SK-MEL-5 (cell line): ENCODE results near the gene TGFBR1. TPM values are rescaled to one million over a fixed set of nuclear protein-coding genes. Genes with fewer than 3 reads are reported as not detected.

ENCODE experiments used
- DNase-seq: peaks from one replicate; pipeline ENCODE4 v3.0.0-alpha.2; 2016; ENCODE audit warnings: low read depth, low spot score
- in situ Hi-C: cut with HindIII; loops from 2 replicates; pipeline ENCODE4 v1.10.0; 2016; ENCODE audit warnings: low sequenced_read_pairs, high pct_unique_total_duplicates, low pct_unique_long_range_greater_than_20kb
- total RNA-seq: library from RNA; depleted of rRNA; stranded (reverse); fragments of >200 nt; shearing (Covaris generic); gene quantifications from 2 replicates; pipeline ENCODE4 v1.2.3, GENCODE V29; 2014

TGFBR1 gene
- total RNA-seq, 1 experiment from 2014 or later = 122 TPM

DNA sequence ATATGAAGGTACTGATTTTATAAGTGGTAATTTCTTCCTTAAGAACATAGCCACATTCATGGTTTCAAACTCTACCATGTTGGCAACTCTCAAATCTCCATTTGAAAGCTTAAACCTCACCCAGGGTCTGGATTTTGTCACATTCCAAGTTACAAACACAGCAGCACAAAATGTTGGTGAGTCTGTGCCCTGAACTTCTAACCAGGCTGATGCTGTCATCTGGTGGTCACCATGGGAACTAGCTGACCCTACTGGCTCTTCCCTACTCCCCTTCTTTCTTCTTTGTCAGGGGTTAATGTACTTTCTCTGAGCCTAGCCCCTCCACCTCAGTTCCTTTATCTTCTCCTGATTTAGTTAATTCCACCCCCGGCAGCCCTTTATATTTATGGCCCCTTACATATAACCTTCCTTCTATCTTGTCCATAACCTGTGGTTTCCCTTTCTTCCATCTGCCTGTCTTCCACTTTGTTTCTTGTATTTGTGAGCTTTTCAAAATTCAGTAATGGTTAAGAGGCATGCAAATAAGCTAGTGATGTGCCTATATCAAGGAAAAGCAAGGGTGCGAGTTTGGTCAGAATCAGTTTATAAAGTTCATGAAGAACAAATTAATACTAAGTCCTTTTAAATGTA lies 35.9 kb downstream of the TGFBR1 start:
- peak; percentile 75 for DNase-seq
- in situ Hi-C loops = loop anchor here (25.0 kb wide), 1 partner anchor 128 kb away; no protein-coding TSS in a partner anchor

GRCh38 chr9:99141849-99142248 lies 36.9 kb downstream of the TGFBR1 start:
- DNase-seq = no peak
- in situ Hi-C loops = loop anchor here (25.0 kb wide), 1 partner anchor 130 kb away; no protein-coding TSS in a partner anchor

DNA sequence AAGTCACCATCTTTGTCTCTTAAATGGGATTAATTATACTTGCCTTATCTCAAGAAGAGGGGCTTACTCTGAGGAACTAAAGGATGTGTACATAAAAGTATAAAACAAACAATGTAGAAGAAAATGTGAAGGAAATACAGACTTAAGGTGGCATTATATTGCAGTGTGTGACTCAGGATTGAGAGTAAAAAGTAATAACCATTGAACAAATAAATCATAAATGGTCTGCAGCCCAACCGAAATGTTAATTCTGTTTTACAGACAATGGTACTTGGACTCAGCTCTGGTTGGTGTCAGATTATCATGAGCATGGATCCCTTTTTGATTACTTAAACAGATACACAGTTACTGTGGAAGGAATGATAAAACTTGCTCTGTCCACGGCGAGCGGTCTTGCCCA lies 37.4 kb downstream of the TGFBR1 start:
- no peak for DNase-seq
- in situ Hi-C loops = loop anchor here (25.0 kb wide), 1 partner anchor 130 kb away; no protein-coding TSS in a partner anchor

DNA sequence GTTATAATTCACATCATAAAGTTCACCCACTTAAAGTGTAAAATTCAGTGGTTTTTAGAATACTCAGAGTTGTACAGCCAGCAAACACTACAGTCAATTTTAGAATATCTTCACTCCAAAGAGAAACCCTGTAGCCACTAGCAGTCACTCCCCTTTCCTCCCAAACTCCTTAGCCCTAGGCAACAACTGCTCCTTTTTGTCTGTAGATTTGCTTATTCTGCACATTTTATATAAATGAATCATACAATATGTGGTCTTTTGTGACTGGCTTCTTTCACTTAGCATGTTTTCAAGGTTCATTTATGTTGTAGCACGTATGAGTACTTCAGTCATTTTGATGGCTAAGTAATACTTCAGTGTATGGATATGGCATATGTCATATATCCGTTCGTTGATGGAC lies 38.7 kb downstream of the TGFBR1 start:
- peak; percentile 24 for DNase-seq
- in situ Hi-C loops = loop anchor here (25.0 kb wide), 1 partner anchor 131 kb away; no protein-coding TSS in a partner anchor

- no peak for DNase-seq
- in situ Hi-C loops = loop anchor here (25.0 kb wide), 1 partner anchor 133 kb away; no protein-coding TSS in a partner anchor
Observed at GRCh38 chr9:99144966-99145365, 40.1 kb downstream of the TGFBR1 start.

- in situ Hi-C loops = loop anchor here (25.0 kb wide), 1 partner anchor 134 kb away; no protein-coding TSS in a partner anchor
- no peak for DNase-seq
Observed at GRCh38 chr9:99146574-99146973, 41.7 kb downstream of the TGFBR1 start.

DNA sequence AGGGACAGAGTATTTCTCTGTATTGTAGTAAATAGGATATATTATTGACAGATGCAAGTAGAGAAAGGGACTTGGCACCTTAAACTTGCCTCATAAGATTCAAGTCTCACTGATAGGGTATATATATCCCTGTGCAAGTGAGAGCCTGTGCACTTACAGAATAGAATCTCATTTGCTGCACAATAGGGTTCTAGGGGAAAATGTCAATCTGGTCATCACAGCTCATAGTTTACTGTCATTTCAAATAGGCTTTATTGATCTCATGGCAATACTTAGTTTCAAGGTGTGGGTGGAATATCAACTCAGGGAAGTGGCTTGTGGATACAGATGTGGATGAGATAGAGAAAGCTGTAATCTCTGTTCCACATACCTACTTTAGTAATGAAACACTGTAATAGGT lies 42.3 kb downstream of the TGFBR1 start:
- DNase-seq = no peak
- in situ Hi-C loops = loop anchor here (25.0 kb wide), 1 partner anchor 135 kb away; no protein-coding TSS in a partner anchor

- in situ Hi-C loops = no loop called here
- no peak for DNase-seq
Observed at GRCh38 chr9:99150451-99151171, 45.7 kb downstream of the TGFBR1 start.

DNA sequence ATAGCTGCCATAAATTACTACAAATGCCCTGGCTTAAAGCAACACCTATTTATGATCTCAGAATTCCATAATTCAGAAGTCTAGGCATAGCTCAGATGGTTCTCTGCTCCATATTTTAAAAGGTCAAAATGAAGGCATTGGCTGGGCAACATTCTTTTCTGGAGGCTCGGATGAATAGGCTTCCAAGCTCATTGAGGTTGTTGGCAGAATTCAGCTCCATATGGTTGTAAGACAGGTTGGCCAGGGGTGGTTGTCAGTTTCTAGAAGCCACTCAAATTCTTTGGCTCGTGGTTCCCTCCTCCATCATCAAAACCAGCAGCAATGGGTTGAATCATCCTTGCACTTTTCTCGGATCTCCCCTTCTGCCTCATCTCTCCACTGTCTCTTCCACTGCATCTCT lies 49.4 kb downstream of the TGFBR1 start:
- in situ Hi-C loops = no loop called here
- no peak for DNase-seq

- DNase-seq = no peak
- in situ Hi-C loops = no loop called here
Observed at GRCh38 chr9:99155736-99156135, 50.8 kb downstream of the TGFBR1 start.

DNA sequence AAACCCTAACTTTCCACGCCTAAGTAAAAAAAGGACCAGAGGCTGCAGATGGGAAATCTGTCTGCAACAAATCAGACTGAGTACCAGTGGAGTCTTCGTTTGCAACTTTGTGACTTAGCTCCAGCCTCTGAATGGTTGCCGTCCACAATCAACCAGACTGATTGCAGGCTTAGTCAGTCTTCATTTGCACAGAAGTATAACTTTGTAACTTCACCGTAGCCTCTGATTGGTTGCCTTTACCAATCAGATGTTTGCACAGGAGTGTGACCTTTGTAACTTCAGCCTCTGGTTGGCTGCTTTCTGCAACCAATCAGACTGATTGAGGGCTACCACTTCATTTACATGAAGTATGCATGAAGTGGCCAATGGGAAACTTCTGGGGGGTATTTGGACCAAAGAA lies 53.7 kb downstream of the TGFBR1 start:
- DNase-seq = no peak
- in situ Hi-C loops = no loop called here

GRCh38 chr9:99160173-99160572 lies 55.3 kb downstream of the TGFBR1 start:
- no peak for DNase-seq
- in situ Hi-C loops = no loop called here

GRCh38 chr9:99162759-99163364 lies 57.9 kb downstream of the TGFBR1 start:
- peak; percentile 63 for DNase-seq
- in situ Hi-C loops = no loop called here

- in situ Hi-C loops = no loop called here
- no peak for DNase-seq
Observed at GRCh38 chr9:99166149-99166548, 61.2 kb downstream of the TGFBR1 start.

- no peak for DNase-seq
- in situ Hi-C loops = no loop called here
Observed at GRCh38 chr9:99167119-99167518, 62.2 kb downstream of the TGFBR1 start.

DNA sequence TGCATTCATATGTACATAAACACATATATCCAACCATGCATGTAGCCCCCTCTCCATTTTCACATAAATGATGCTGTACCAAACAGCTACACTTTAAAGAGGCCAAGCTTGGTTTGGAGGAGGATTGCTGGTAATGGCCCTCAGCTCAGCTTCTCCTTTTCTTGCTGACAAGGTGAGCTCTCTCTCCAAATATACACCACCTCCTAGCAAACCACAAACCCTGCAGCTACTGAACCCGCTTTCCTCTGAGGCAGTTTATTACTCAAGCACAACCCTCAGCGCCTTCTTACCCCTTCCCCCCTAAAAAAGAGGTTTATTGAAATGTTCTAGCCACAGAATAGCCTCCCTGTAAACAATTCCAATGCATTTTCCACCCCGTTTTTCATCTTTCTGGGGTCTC lies 62.8 kb downstream of the TGFBR1 start:
- in situ Hi-C loops = no loop called here
- no peak for DNase-seq

- in situ Hi-C loops = no loop called here
- no peak for DNase-seq
Observed at GRCh38 chr9:99169086-99169485, 64.2 kb downstream of the TGFBR1 start.

- in situ Hi-C loops = no loop called here
- peak; percentile 41 for DNase-seq
Observed at GRCh38 chr9:99169982-99170761, 65.3 kb downstream of the TGFBR1 start.
